Measurements from ENCODE around the gene PTPRA.
"Not testable (repeated sequence)": the region's sequence is repeated elsewhere in the genome, so short reads cannot be mapped to it uniquely, and the experiment has no call there.

The PTPRA gene, protein sequence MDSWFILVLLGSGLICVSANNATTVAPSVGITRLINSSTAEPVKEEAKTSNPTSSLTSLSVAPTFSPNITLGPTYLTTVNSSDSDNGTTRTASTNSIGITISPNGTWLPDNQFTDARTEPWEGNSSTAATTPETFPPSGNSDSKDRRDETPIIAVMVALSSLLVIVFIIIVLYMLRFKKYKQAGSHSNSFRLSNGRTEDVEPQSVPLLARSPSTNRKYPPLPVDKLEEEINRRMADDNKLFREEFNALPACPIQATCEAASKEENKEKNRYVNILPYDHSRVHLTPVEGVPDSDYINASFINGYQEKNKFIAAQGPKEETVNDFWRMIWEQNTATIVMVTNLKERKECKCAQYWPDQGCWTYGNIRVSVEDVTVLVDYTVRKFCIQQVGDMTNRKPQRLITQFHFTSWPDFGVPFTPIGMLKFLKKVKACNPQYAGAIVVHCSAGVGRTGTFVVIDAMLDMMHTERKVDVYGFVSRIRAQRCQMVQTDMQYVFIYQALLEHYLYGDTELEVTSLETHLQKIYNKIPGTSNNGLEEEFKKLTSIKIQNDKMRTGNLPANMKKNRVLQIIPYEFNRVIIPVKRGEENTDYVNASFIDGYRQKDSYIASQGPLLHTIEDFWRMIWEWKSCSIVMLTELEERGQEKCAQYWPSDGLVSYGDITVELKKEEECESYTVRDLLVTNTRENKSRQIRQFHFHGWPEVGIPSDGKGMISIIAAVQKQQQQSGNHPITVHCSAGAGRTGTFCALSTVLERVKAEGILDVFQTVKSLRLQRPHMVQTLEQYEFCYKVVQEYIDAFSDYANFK

DNA sequence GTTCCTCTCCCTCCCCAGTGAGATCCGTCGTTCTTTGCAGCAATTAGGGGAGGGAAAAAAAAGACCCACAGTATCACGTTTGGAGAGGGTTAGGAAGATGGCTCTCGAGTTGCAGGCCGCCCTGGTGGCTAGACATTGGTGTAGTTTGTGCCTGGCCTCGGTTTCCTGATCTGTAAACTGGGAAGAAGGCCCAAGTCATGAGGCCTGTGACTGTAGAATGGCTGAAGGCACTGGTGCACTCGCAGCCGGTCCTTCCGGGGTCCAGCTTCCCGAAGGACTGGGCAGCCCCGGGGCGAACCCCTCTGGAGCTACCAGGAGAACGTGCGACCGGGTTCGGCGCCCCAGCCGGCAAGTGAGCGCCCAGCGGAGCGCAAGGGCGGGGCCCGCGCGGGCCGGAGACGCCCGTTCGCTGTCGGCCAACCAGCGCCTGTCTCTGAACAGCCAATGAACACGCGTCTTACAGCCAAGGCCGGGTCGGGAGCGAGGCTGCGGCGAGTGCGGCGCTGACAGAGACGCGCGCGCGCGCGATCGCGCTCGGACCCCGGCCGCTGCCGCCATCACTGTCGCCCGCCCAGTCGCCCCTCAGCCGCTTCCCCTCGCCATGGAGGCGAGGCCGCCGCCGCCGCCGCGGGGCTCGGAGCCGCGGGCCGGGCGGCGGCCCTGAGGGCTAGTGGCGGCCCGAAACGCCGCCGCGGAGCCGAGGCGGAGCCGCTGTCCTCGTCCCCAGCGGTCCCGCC, at the start of gene PTPRA:
TSS of gene PTPRA (plus strand) at position 472 of the 737 bp plus-strand sequence. CDS start 90,797 bp downstream, outside the sequence.
- DNase-seq = peak; percentile 97

DNA sequence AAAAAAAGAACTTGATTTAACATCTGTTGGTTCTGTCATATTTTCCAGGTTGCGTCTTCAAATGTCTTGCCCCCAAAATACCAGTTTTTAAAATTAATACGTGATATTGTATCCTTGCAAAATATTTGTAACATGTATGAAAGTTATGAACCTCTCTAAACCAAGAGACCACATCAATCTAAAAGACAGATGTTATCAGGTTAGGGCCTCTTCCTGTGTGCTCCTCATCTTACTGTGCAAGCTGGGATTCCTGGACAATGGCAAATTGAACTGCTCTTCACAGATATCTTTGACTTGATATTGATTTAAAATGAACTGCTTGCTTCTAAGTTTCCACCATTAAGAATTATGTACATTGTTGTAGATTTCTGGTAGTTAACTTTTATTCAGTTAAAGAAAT, 47.5 kb upstream of the PTPRA start:
- no peak for DNase-seq

DNA sequence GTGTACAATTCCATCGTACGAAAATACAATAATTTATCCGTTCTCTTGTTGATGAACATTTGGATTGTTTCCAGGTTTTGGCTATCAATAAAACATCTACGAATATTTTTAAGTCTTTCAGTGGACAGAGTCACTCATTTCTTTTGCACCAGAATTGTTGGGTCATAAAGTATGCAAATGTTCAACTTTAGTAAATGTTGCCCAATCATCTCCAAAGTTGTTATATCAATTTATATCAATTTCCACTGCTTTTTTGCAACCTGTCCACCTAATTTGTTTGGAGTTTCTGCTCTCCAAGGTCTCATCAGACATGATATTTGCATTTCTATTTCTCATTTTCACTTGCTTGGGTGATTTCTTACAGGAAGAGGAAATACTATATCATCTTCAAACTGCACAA, 46.6 kb upstream of the PTPRA start:
- no peak for DNase-seq

DNA sequence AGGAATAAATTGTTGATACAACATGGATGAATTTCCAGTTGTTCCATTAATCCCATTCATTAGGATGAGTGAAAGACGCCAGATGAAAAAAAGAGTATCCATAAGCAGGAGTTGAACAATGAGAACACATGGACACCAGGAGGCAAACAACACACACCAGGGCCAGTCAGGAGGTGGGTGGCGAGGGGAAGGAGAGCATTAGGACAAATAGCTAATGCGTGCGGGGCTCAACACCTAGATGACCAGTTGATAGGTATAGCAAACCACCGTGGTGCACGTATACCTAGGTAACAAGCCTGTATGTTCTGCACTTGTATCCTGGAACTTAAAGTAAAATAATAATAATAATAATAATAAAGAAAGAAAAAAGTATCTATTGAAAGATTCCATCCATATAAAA, 43.9 kb upstream of the PTPRA start:
- no peak for DNase-seq

DNA sequence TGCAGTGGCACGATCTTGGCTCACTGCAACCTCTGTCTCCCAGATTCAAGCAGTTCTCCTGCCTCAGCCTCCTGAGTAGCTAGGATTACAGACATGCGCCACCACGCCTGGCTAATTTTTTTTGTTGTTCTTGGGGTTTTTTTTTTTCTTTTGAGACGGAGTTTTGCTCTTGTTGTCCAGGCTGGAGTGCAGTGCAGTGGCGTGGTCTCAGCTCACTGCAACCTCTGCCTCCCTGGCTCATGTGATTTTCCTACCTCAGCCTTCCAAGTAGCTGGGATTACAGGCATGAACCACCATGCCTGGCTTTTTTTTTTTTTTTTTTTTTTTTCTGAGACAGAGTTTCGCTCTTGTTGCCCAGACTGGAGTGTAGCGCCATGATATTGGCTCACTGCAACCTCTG, 42.1 kb upstream of the PTPRA start:
- not testable (repeated sequence) for DNase-seq

DNA sequence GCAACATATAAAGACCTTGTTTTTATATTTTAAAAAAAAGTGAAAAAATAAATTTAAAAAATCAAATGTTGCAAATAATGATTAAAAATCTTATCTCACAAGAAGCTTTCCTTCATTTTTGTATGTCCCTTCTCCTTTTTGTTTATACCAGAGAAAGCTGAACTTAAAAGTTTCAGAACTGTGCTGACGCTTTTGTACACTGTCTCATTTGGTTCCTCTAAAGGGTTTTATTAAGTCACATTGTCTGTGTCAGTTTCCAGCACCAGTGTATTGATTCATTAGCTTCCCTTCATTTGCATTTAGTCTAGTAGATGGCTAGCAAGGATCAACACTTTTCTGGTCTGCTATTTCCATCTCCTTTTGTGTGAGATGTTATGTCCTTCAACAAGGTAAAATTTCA, 39.5 kb upstream of the PTPRA start:
- no peak for DNase-seq

DNA sequence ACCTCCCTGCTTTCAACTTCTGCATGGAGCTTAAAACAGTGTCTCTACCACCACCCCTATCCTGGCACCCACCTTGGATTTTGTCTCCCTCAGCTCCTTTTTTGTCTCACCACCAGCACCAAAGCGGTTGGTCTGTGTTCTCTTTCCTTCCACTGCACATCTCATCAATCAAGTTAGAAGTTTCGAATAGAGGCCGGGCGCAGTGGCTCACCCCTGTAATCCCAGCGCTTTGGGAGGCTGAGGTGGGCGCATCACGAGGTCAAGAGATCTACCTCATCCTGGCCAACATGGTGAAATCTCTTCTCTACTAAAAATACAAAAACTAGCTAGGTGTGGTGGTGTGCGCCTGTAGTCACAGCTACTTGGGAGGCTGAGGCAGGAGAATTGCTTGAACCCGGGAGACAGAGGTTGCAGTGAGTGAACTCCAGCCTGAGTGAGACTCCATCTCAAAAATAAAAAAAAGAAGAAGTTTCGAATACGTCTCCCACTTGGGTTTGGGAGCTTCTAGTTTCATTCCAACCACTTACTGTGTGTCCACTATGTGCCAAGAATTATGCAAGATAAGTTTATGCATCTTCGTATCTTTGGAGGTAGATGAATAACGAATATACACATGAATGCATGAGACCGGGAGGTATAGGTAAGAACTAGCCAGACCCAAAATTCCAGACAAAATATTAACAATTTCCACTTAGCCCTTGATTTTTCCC, 38.7 kb upstream of the PTPRA start:
- DNase-seq = no peak

DNA sequence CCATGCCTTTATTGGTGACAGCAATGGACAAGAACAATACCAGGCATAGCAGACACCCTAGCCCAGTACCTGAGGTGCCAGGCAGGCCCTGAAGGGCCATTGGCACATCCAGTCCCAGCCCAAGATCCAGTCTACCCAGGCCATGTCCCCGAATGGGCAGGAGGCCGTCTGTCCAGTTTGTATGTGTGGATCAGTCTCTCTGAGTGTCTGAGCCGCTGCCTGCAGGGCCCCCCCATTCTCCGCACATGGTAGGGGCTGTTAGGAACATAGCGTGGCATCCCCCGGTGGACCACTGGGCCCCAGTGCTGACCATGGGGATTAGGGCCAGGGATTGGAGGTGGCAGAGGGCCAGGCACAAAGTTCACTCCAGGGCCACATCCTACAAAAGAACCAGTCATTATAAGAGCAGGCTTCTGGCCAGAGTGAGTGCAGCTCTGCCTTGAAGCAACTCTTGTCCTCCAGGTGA, 37.9 kb upstream of the PTPRA start:
- DNase-seq = no peak

DNA sequence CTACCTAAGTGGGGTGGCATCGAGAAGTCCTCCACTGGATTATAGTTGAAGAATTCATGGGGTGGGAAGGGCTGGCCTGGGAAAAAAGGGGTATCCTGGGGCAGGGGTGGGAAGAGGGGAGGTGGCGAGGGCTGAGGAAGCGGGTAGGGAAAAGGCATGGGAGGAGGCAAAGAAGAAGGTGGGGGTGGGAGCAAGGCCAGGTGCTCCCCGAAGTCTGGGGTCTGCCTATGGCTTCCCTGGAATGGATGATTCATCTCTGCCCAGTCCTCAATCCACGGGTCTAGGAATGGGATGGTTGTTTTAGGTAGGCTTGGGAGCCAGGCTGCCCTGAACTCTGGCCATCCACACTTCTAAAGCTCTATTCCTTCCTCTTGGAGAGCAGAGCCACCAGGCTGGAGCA, 37.2 kb upstream of the PTPRA start:
- no peak for DNase-seq

DNA sequence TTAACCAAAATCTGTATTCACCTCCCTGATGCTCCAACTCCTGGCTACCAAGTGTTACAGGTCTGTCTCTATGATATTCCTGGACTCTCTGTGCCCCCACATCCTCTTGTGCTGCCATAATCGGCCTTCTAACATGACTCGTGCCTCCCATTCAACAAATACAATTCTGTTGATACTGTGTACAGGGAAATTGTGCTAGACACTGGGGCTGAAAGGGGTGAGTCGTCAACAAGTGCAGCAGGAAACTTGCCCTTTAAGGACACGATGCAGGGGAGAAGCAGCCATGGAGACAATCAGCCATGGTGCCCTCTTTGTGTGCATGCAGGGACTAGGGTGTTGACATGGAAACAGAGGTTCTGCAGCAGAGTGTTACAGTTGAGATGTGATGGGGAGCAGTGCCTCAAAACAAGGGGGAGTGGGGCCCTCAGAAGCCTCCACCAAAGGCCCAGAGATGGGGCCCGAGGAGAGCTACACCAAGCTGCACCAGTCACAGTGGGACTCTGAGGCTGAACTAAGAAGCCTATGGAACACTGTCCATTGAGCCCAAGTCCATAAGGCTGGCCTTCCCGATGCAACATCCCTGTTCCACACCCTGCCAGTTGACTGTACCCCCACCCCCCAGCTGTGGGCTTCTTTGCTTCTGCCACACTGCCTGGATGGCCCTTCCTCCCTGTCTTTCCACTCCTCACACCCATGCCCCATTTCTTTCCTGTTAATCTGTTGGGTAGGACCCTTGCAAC, 35.9 kb upstream of the PTPRA start:
- no peak for DNase-seq

DNA sequence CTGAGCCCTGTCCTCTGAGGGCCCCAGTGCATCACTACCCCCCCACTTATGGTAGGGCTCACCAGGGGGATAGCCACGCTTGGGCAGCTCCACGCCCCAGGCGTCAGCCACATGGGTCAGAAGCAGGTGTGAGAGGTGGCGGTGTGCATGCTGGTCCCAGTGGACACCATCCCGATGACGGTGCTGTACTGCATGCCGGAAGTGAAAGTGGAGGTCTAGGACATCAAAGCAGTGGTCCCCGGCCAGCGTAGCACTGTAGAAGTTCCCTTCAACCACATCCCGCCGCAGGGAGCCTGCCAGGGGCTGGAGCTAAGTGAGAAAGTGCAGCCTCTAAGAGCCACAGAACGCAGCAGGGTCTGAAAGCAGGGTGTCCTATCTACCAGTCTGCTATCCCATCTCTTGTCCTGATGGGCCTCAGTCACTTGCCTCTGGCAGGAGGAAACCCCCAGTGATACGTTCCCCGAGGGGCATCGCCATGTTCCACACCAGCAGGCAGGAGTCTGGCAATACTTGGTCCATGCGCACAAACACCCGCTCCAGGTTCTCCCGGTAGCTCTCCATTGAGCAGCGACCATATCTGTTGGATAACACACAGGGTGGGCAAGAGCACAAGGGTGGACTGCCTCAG, 35.0 kb upstream of the PTPRA start:
- no peak for DNase-seq

DNA sequence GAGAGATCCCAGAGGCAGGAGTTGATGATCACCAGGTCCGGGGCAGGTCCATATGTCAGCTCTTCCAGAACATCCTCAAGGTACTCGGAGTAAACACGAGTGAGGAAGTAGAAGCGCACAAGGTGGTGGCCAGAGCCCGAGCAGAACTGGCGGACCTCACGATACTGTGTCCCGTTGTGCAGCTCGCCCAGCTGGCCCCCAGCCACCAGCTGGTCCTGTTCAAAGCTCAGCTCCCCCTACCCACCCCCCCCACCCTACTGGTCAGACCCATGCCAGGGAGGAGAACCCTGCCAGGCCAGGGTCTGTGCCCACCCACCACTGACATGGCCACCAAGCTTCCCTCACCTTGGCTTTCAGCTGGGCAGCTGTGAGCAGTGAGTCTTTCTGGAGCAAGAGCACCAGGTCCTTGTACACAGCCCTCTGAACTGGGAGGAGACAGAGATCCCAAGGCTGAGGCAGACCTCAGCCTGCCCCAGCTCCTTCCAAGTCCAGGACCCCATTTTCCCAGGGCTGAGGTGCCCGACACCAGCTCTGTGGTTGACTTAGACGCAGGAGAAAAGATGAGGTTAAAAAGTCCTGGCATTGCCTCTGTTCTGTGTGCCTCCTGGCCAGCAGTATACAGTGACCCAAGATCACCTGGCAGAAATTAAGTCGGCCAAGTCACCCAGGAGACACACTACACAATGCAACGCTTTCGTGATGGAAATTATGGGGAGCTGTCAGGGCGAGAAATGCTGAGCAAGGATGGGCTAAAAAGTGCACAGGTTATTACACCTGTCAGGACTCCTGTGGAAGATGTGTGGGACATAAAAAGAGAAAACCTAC, 34.2 kb upstream of the PTPRA start:
- DNase-seq = no peak

DNA sequence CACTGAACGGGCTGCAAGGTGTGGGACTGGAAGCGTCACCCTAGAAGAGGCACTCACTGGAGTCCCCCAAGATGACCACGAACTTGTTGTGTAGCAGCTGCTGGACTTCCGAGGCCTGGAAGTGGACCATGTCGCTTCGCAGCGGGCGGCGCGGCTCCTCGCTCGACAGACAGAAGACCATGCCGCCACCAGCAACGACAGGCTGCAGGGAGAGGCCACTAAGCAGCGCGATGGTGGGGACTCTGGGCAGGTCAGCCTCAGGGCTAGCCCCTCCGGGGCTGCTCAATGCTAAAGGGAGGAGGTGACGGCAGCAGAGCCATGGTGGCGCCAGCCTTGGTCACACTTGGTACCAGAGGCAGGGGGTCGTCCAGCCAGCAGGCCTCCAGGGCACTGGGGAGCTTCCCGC, 33.5 kb upstream of the PTPRA start:
- DNase-seq = no peak

DNA sequence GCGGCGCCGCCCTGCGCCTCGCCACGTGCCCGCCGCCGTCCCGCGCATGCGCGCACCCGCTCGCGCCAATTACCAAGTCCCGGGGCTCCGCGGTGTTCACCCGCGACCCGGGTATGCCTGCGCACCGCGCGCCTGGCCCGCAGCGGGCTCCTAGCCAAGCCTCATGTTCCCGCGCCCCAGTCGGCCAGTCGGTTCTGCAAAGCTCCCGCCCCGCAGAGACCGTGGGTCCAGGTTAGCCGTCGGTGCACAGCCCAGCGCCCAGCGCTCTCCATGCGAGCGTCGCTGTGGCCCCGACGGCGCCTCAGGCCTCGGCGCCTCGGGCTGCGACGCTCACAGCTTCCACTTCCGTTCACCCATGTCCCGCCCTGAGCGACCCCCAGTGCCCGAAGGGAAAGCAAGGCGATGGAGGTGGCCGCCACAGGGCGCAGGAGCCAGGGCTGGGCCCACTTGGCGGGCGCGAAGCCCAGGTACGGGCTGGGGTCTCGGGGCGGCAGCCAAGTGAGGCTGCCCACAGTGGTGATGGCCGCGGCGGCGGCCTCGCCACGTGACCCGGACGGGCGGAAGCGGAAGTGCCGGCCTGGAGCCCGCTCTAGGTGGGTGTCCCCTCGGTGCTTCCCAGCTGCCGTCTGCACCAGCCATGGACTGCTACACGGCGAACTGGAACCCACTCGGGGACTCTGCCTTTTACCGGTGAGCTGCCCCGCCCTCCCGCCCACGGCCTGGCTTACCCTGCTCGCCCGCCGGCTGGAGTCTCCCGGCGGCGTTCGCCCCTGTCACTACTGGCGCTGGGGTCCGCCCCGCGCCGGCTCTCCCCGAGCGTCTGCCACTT, 32.9 kb upstream of the PTPRA start, which contains the start of the genes PCED1A and VPS16:
TSS of gene PCED1A (minus strand) at position 518 of the 829 bp plus-strand sequence. CDS start 743 bp downstream, outside the sequence.
TSS of gene VPS16 (plus strand) at position 608 of the 829 bp plus-strand sequence. CDS start at position 638, 30 bp downstream.
- DNase-seq = peak; percentile 93

DNA sequence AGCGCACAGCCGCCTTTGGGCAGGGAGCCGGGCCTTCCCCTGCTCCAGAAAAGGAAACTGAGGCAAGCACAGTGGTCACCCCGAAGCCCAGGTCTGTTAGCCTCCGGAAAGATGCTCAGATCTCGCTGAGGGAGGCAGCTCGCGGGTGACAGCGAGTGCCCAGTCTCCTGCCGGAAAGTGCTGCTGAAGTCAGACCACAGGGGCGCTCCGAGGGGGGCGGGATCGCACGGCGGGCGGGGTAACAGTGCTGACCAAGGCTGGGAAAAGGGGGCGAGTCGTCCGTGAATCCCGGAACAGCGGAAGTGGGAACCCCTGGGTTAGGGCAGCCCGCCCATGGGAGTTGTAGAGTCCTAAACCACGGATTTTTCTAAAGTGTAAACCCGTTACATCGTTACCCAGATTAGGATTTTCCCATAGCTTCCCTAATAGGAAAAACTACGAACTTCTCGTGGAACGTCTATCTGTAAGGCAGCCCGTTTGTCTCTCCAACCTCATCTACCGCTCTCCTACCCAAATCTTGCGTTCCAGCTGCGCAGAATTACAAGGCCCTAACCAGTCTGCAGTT, 32.2 kb upstream of the PTPRA start:
- peak; percentile 43 for DNase-seq

DNA sequence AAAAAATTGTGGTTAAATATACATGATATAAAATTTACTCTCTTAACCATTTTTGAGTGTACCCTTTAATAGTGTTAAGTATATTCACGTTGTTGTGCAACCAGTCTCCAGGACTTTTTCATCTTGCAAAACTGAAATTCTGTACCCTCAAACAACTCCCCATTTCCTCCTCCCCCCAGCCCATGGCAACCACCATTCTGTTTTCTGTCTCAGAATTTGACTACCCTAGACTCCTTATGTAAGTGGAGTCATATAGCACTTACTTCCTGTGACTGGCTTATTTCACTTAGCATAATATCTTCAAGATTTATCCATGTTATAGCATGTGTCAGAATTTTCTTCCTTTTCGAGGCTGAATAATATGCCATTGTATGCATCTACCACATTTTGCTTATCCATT, 27.7 kb upstream of the PTPRA start:
- no peak for DNase-seq

DNA sequence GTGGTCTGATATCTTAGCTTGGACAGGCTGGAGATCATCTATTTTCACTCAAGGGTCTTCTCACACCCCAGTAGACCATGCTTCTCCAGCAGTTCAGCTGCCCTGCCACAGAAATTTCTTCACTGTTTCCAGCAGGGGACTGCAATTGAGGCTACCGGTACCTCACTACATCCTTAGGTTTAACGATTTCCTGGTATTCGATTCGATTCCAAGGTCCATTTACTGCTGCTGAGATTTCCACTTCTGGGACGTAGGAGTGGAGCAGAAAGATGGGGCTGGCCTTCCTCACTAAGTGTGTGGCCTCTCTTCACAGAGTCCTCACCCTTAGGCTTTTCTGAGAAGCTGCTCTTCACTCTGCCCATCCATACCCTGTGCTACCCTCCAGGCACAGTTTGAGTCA, 26.6 kb upstream of the PTPRA start:
- DNase-seq = no peak

DNA sequence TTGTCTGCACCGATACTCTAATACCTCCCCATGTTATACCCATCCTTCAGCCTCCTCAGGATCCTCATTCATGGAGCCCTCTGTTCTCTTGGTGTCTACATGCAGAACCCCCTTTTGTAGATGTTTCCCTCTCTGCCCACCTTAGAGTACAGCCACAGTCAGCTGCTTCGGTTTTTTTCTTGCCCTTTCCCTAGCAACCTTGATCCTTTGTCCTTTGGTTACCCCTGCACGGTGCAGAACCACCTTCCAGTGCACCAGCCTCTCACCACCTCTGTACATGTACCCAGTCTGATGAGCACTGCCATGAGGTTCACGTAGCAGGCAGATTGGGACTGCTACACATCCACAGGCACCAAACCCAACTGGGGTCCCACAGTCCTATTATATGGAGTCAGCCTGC, 25.5 kb upstream of the PTPRA start:
- no peak for DNase-seq

DNA sequence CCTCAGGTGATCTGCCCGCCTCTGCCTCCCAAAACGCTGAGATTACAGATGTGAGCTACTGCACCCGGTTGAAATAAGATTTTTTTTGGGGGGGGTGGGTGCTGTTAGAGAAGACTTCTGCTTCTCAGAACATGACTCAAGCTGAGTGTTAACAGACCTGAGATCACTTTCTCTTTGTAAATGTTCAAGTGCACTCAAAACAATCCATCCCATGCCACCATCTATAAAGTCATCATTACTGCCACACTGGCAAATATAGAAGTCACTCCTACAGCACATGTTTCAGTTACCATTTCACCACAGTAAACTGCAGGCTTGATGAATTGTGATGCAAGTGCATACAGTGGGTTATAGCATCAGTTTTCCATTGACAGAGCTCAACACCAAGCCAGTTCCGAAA, 23.8 kb upstream of the PTPRA start:
- no peak for DNase-seq

Measured in NCI-H345 (cell line).